Inferior parietal cortex (tissue), 1 donor: Measurements from ENCODE around the gene GNAI1.

Source experiments
- DNase-seq: peaks from one replicate; pipeline ENCODE4 v3.0.0-alpha.2; 2016; ENCODE audit errors: extremely low spot score

The GNAI1 gene

GRCh38 chr7:80159802-80160201, 25.2 kb downstream of the GNAI1 start:
- DNase-seq: no peak

- DNase-seq: no peak
Observed at GRCh38 chr7:80161466-80161865, 26.8 kb downstream of the GNAI1 start.

GRCh38 chr7:80165177-80165576, 30.5 kb downstream of the GNAI1 start:
- no peak for DNase-seq

- no peak for DNase-seq
Observed at GRCh38 chr7:80170445-80170844, 35.8 kb downstream of the GNAI1 start.

GRCh38 chr7:80172387-80172786, 37.8 kb downstream of the GNAI1 start:
- no peak for DNase-seq

GRCh38 chr7:80175744-80176143, 41.1 kb downstream of the GNAI1 start:
- DNase-seq: no peak

GRCh38 chr7:80181411-80181810, 46.8 kb downstream of the GNAI1 start:
- DNase-seq: peak; percentile 54

- no peak for DNase-seq
Observed at GRCh38 chr7:80182630-80183276, 48.1 kb downstream of the GNAI1 start.

- DNase-seq: no peak
Observed at GRCh38 chr7:80183351-80183750, 48.7 kb downstream of the GNAI1 start.

- no peak for DNase-seq
Observed at GRCh38 chr7:80183900-80184685, 49.5 kb downstream of the GNAI1 start.

- DNase-seq: no peak
Observed at GRCh38 chr7:80184693-80185092, 50.1 kb downstream of the GNAI1 start.

GRCh38 chr7:80185571-80185970, 50.9 kb downstream of the GNAI1 start:
- peak; percentile 71 for DNase-seq

- DNase-seq: peak; percentile 79
Observed at GRCh38 chr7:80186721-80187120, 52.1 kb downstream of the GNAI1 start.

- peak; percentile 60 for DNase-seq
Observed at GRCh38 chr7:80187279-80187678, 52.6 kb downstream of the GNAI1 start.

GRCh38 chr7:80187727-80188126, 53.1 kb downstream of the GNAI1 start:
- DNase-seq: peak; percentile 55

GRCh38 chr7:80189638-80190037, 55.0 kb downstream of the GNAI1 start:
- DNase-seq: peak; percentile 60

GRCh38 chr7:80197627-80198026, 63.0 kb downstream of the GNAI1 start:
- no peak for DNase-seq

- no peak for DNase-seq
Observed at GRCh38 chr7:80199051-80199450, 64.4 kb downstream of the GNAI1 start.

GRCh38 chr7:80204454-80204853, 69.8 kb downstream of the GNAI1 start:
- DNase-seq: no peak

GRCh38 chr7:80204919-80205318, 70.3 kb downstream of the GNAI1 start:
- no peak for DNase-seq

GRCh38 chr7:80206763-80207162, 72.1 kb downstream of the GNAI1 start:
- DNase-seq: no peak

GRCh38 chr7:80207501-80207900, 72.9 kb downstream of the GNAI1 start:
- DNase-seq: no peak

- no peak for DNase-seq
Observed at GRCh38 chr7:80208700-80209099, 74.1 kb downstream of the GNAI1 start.
